HEK293 (cell line): ENCODE results near the gene C1QTNF1.
A peak's percentile ranks its signal among the peaks of the same experiment; 100 is the strongest.

Experiments
- CTCF ChIA-PET: fragments of 350-600 bp; formaldehyde crosslinking; extraction: SDS; loops from one replicate; lab custom pipeline; 2021; ENCODE audit warnings: antibody characterized with exemption; lab: Yijun Ruan, JAX
- POLR2A ChIA-PET: fragments of 300-600 bp; formaldehyde crosslinking; extraction: SDS; loops from one replicate; lab custom pipeline; 2020; ENCODE audit warnings: antibody characterized with exemption, inconsistent platforms; lab: Yijun Ruan, JAX
- H3K27ac ChIP-seq: fragments of 200-500 bp; sonication (Bioruptor generic); 2 replicates; pipeline ENCODE4 v1.5.1; 2014; ENCODE audit warnings: low read depth, low read length, control low read depth, inconsistent platforms; ENCODE audit errors: extremely low read depth
- H3K36me3 ChIP-seq, 2 experiments: fragments of 200-500 bp in 1 of 2; sonication (Bioruptor generic) in 1 of 2; 1 replicate in 1 of 2; 2 replicates in 1 of 2; pipeline ENCODE4 v1.5.1; 2014 to 2017; ENCODE audit warnings: inconsistent platforms in 2 of 2, low read length in 2 of 2; ENCODE audit not compliant: control insufficient read depth in 2 of 2, insufficient read depth in 1 of 2
- H3K4me1 ChIP-seq: fragments of 200-500 bp; sonication (Bioruptor generic); 2 replicates; pipeline ENCODE4 v1.5.1; 2014; ENCODE audit warnings: mild to moderate bottlenecking, low read length, inconsistent platforms; ENCODE audit not compliant: control insufficient read depth, insufficient read depth
- H3K4me3 ChIP-seq: 2 replicates; pipeline ENCODE4 v1.5.1; 2011; ENCODE audit warnings: low read depth, mild to moderate bottlenecking, control low read depth, low read length, moderate library complexity
- H3K9me3 ChIP-seq: fragments of 200-500 bp; sonication (Bioruptor generic); 2 replicates; pipeline ENCODE4 v1.5.1; 2014; ENCODE audit warnings: low read depth, low read length, inconsistent platforms; ENCODE audit not compliant: control insufficient read depth, insufficient read depth
- KLF8 ChIP-seq: fragments of 450-650 bp; formaldehyde crosslinking; IDR thresholded peaks from 2 replicates; pipeline ENCODE4 v1.5.1; 2016; ENCODE audit warnings: missing biosample characterization, missing genetic modification characterization
- MEIS1 ChIP-seq: sonication (generic); formaldehyde crosslinking; IDR thresholded peaks from 2 replicates; pipeline ENCODE4 v1.8.1; 2022; ENCODE audit warnings: missing genetic modification reagents, mild to moderate bottlenecking, borderline replicate concordance
- SCRT1 ChIP-seq: fragments of 450-650 bp; formaldehyde crosslinking; IDR thresholded peaks from 2 replicates; pipeline ENCODE4 v1.5.1; 2016; ENCODE audit warnings: missing biosample characterization, missing genetic modification characterization, borderline replicate concordance
- SP7 ChIP-seq: fragments of 450-650 bp; formaldehyde crosslinking; IDR thresholded peaks from 2 replicates; pipeline ENCODE4 v1.5.1; 2016; ENCODE audit warnings: missing biosample characterization, missing genetic modification characterization
- TRIM28 ChIP-seq: IDR thresholded peaks from 2 replicates; pipeline ENCODE4 v1.6.1; 2011; ENCODE audit warnings: low read length, control low read depth, borderline replicate concordance
- TSHZ1 ChIP-seq: fragments of 450-650 bp; formaldehyde crosslinking; IDR thresholded peaks from 2 replicates; pipeline ENCODE4 v1.5.1; 2016; ENCODE audit warnings: missing biosample characterization, missing genetic modification characterization, borderline replicate concordance
- ZBTB48 ChIP-seq: fragments of 450-650 bp; formaldehyde crosslinking; IDR thresholded peaks from 2 replicates; pipeline ENCODE4 v1.5.1; 2016; ENCODE audit warnings: missing biosample characterization, missing genetic modification characterization
- ZEB2 ChIP-seq: fragments of 450-650 bp; formaldehyde crosslinking; IDR thresholded peaks from 2 replicates; pipeline ENCODE4 v1.5.1; 2016; ENCODE audit warnings: missing biosample characterization, missing genetic modification characterization
- ZFP69B ChIP-seq: fragments of 450-650 bp; formaldehyde crosslinking; IDR thresholded peaks from 2 replicates; pipeline ENCODE4 v1.5.1; 2016; ENCODE audit warnings: missing biosample characterization, missing genetic modification characterization
- ZNF140 ChIP-seq: fragments of 450-650 bp; formaldehyde crosslinking; IDR thresholded peaks from 2 replicates; pipeline ENCODE4 v1.5.1; 2016; ENCODE audit warnings: missing biosample characterization, missing genetic modification characterization
- ZNF2 ChIP-seq: fragments of 450-650 bp; formaldehyde crosslinking; IDR thresholded peaks from 2 replicates; pipeline ENCODE4 v1.5.1; 2016; ENCODE audit warnings: missing biosample characterization, missing genetic modification characterization
- ZNF37A ChIP-seq: fragments of 450-650 bp; IDR thresholded peaks from 2 replicates; pipeline ENCODE4 v1.5.1; 2018; ENCODE audit warnings: missing biosample characterization, missing genetic modification characterization
- ZNF473 ChIP-seq: fragments of 450-650 bp; formaldehyde crosslinking; IDR thresholded peaks from 2 replicates; pipeline ENCODE4 v1.5.1; 2017; ENCODE audit warnings: missing biosample characterization, missing genetic modification characterization
- ZNF558 ChIP-seq: fragments of 450-650 bp; formaldehyde crosslinking; IDR thresholded peaks from 2 replicates; pipeline ENCODE4 v1.5.1; 2016; ENCODE audit warnings: missing biosample characterization, missing genetic modification characterization
- ZNF654 ChIP-seq: fragments of 450-650 bp; formaldehyde crosslinking; IDR thresholded peaks from 2 replicates; pipeline ENCODE4 v1.5.1; 2016; ENCODE audit warnings: low read depth, missing biosample characterization, missing genetic modification characterization
- ZNF658 ChIP-seq: fragments of 450-650 bp; formaldehyde crosslinking; IDR thresholded peaks from 2 replicates; pipeline ENCODE4; 2016; ENCODE audit warnings: missing biosample characterization, missing genetic modification characterization
- ZNF670 ChIP-seq: fragments of 450-650 bp; formaldehyde crosslinking; IDR thresholded peaks from 2 replicates; pipeline ENCODE4 v1.5.1; 2016; ENCODE audit warnings: missing biosample characterization, missing genetic modification characterization, low read depth
- ZNF707 ChIP-seq: fragments of 450-650 bp; formaldehyde crosslinking; IDR thresholded peaks from 2 replicates; pipeline ENCODE4 v1.5.1; 2016; ENCODE audit warnings: missing biosample characterization, missing genetic modification characterization
- ZSCAN5A ChIP-seq: fragments of 450-650 bp; formaldehyde crosslinking; IDR thresholded peaks from 2 replicates; pipeline ENCODE4 v1.5.1; 2016; ENCODE audit warnings: missing biosample characterization, missing genetic modification characterization
- ZXDB ChIP-seq: fragments of 450-650 bp; formaldehyde crosslinking; IDR thresholded peaks from 2 replicates; pipeline ENCODE4 v1.5.1; 2016; ENCODE audit warnings: missing biosample characterization, missing genetic modification characterization
- TF ChIP-seq, protein P1 (sequence below): fragments of 450-650 bp; formaldehyde crosslinking; IDR thresholded peaks from 2 replicates; pipeline ENCODE4 v1.5.1; 2016; ENCODE audit warnings: missing biosample characterization, missing genetic modification characterization
- TF ChIP-seq, protein P2 (sequence below): fragments of 450-650 bp; formaldehyde crosslinking; IDR thresholded peaks from 2 replicates; pipeline ENCODE4 v1.5.1; 2017; ENCODE audit warnings: missing biosample characterization, missing genetic modification characterization
- TF ChIP-seq, protein P3 (sequence below): fragments of 450-650 bp; formaldehyde crosslinking; IDR thresholded peaks from 2 replicates; pipeline ENCODE4 v1.5.1; 2016; ENCODE audit warnings: missing biosample characterization, missing genetic modification characterization
- TF ChIP-seq, protein P4 (sequence below): fragments of 450-650 bp; formaldehyde crosslinking; optimal IDR thresholded peaks from 2 replicates; pipeline ENCODE3; 2016; ENCODE audit warnings: missing biosample characterization, mild to moderate bottlenecking, missing genetic modification characterization

Gene C1QTNF1

GRCh38 chr17:79042421-79043190 is 18.6 kb downstream of the C1QTNF1 start:
- Histone ChIP-seq H3K4me1 (no peaks in the 10 kb centered on the region), H3K9me3 (no peaks in the 10 kb centered on the region), H3K27ac (no peak overlapping the region), H3K4me3 (no peak overlapping the region), H3K36me3 (peaks cover 0 to under 1% of the 10 kb centered on the region in 2 experiments; a peak in 1 of 3 replicates)
- ChIA-PET CTCF (interaction anchor here (0.6 to 7.5 kb wide), 22 partner anchors 10 to 362 kb away, joined by 3 to 119 read pairs (median 5); no protein-coding TSS in a partner anchor), POLR2A (interaction anchor here (0.9 to 1.2 kb wide), 2 partner anchors 16 to 32 kb away, joined by 3 to 8 read pairs; partner anchors contain the start of gene ENGASE)
- TF ChIP-seq ZNF140 (tag by site-specific recombination), result no peak
- TF ChIP-seq ZNF473, result 0 out of 2 replicates have a peak, but pooled peaks have one; percentile 36
- peak; percentile 72 for TF ChIP-seq ZBTB48 (tag by site-specific recombination)
- TF ChIP-seq, protein P1, sequence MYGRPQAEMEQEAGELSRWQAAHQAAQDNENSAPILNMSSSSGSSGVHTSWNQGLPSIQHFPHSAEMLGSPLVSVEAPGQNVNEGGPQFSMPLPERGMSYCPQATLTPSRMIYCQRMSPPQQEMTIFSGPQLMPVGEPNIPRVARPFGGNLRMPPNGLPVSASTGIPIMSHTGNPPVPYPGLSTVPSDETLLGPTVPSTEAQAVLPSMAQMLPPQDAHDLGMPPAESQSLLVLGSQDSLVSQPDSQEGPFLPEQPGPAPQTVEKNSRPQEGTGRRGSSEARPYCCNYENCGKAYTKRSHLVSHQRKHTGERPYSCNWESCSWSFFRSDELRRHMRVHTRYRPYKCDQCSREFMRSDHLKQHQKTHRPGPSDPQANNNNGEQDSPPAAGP (tag by site-specific recombination), result no peak
- TF ChIP-seq, protein P2, sequence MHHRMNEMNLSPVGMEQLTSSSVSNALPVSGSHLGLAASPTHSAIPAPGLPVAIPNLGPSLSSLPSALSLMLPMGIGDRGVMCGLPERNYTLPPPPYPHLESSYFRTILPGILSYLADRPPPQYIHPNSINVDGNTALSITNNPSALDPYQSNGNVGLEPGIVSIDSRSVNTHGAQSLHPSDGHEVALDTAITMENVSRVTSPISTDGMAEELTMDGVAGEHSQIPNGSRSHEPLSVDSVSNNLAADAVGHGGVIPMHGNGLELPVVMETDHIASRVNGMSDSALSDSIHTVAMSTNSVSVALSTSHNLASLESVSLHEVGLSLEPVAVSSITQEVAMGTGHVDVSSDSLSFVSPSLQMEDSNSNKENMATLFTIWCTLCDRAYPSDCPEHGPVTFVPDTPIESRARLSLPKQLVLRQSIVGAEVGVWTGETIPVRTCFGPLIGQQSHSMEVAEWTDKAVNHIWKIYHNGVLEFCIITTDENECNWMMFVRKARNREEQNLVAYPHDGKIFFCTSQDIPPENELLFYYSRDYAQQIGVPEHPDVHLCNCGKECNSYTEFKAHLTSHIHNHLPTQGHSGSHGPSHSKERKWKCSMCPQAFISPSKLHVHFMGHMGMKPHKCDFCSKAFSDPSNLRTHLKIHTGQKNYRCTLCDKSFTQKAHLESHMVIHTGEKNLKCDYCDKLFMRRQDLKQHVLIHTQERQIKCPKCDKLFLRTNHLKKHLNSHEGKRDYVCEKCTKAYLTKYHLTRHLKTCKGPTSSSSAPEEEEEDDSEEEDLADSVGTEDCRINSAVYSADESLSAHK, result no peak
- 0 out of 2 replicates have a peak, but pooled peaks have one; percentile 25 for TF ChIP-seq ZEB2 (tag by site-specific recombination)
- no peak for TF ChIP-seq ZFP69B
- no peak for TF ChIP-seq TSHZ1
- no peak for TF ChIP-seq ZNF37A (tag by site-specific recombination)
- TF ChIP-seq, protein P3, sequence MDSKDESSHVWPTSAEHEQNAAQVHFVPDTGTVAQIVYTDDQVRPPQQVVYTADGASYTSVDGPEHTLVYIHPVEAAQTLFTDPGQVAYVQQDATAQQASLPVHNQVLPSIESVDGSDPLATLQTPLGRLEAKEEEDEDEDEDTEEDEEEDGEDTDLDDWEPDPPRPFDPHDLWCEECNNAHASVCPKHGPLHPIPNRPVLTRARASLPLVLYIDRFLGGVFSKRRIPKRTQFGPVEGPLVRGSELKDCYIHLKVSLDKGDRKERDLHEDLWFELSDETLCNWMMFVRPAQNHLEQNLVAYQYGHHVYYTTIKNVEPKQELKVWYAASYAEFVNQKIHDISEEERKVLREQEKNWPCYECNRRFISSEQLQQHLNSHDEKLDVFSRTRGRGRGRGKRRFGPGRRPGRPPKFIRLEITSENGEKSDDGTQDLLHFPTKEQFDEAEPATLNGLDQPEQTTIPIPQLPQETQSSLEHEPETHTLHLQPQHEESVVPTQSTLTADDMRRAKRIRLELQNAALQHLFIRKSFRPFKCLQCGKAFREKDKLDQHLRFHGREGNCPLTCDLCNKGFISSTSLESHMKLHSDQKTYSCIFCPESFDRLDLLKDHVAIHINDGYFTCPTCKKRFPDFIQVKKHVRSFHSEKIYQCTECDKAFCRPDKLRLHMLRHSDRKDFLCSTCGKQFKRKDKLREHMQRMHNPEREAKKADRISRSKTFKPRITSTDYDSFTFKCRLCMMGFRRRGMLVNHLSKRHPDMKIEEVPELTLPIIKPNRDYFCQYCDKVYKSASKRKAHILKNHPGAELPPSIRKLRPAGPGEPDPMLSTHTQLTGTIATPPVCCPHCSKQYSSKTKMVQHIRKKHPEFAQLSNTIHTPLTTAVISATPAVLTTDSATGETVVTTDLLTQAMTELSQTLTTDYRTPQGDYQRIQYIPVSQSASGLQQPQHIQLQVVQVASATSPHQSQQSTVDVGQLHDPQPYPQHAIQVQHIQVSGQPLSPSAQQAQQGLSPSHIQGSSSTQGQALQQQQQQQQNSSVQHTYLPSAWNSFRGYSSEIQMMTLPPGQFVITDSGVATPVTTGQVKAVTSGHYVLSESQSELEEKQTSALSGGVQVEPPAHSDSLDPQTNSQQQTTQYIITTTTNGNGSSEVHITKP, result peak; percentile 41; the same call in 1 of the 2 replicates
- peak; percentile 92 for TF ChIP-seq ZNF2
- no peak for TF ChIP-seq ZNF670
- no peak for TF ChIP-seq KLF8
- no peak for TF ChIP-seq ZNF658 (tag by site-specific recombination)
- no peak for TF ChIP-seq ZXDB (tag by site-specific recombination)
- no peak for TF ChIP-seq ZNF707 (tag by site-specific recombination)
- no peak for TF ChIP-seq SCRT1 (tag by site-specific recombination)
- TF ChIP-seq, protein P4, sequence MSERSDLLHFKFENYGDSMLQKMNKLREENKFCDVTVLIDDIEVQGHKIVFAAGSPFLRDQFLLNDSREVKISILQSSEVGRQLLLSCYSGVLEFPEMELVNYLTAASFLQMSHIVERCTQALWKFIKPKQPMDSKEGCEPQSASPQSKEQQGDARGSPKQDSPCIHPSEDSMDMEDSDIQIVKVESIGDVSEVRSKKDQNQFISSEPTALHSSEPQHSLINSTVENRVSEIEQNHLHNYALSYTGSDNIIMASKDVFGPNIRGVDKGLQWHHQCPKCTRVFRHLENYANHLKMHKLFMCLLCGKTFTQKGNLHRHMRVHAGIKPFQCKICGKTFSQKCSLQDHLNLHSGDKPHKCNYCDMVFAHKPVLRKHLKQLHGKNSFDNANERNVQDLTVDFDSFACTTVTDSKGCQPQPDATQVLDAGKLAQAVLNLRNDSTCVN (tag by site-specific recombination), result peak; percentile 55
- TF ChIP-seq SP7 (tag by site-specific recombination), result peak; percentile 20; the same call in 1 of the 2 replicates
- TF ChIP-seq ZNF654, result peak; percentile 58
- TF ChIP-seq MEIS1 (CRISPR knock-in tag), result no peak
- no peak for TF ChIP-seq ZSCAN5A (tag by site-specific recombination)
- no peak for TF ChIP-seq TRIM28
- TF ChIP-seq ZNF558 (tag by site-specific recombination), result no peak
